AG09319 (cell line): Measurements from ENCODE around the gene LPCAT3.

Experiments
- DNase-seq: peaks from one replicate; pipeline ENCODE4 v3.0.0-alpha.2; 2010; ENCODE audit warnings: low read depth; ENCODE audit errors: extremely low read depth
- TF ChIP-seq, protein P1 (sequence below): IDR thresholded peaks from 2 replicates; pipeline ENCODE4 v1.5.1; 2011; ENCODE audit warnings: low read depth, mild to moderate bottlenecking, inconsistent platforms, low read length, moderate library complexity

LPCAT3 gene

DNA sequence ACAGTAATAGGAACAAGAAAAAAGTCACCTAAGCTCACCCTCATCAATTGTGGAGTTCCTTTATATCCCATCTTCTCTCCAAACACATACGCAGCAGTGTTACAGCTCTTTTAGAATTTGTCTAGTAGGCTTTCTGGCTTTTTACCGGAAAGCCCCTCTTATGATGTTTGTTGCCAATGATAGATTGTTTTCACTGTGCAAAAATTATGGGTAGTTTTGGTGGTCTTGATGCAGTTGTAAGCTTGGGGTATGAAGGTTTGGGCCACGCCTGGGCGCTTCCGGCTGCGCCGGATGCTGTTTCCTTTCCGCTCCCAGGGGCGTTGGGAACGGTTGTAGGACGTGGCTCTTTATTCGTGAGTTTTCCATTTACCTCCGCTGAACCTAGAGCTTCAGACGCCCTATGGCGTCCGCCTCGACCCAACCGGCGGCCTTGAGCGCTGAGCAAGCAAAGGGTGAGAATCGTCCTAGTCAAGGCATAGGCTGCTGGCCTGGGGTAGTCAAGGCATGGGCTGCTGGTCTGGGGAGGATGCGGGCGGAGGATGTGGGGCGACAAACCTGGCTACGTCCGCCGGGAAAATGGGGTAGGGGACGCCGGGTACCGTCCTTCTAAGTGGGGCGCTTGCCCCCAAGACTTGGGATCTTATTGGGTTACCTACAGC is 74.4 kb downstream of the LPCAT3 start, which contains the start of the genes C12orf57 and RNU7-1:
Gene C12orf57, plus strand, starts transcription at position 301 of the 659 bp plus-strand sequence. Its CDS starts 100 bp downstream, at position 401.
Gene RNU7-1, plus strand, starts transcription at position 95 of the 659 bp plus-strand sequence.
- TF ChIP-seq, protein P1, sequence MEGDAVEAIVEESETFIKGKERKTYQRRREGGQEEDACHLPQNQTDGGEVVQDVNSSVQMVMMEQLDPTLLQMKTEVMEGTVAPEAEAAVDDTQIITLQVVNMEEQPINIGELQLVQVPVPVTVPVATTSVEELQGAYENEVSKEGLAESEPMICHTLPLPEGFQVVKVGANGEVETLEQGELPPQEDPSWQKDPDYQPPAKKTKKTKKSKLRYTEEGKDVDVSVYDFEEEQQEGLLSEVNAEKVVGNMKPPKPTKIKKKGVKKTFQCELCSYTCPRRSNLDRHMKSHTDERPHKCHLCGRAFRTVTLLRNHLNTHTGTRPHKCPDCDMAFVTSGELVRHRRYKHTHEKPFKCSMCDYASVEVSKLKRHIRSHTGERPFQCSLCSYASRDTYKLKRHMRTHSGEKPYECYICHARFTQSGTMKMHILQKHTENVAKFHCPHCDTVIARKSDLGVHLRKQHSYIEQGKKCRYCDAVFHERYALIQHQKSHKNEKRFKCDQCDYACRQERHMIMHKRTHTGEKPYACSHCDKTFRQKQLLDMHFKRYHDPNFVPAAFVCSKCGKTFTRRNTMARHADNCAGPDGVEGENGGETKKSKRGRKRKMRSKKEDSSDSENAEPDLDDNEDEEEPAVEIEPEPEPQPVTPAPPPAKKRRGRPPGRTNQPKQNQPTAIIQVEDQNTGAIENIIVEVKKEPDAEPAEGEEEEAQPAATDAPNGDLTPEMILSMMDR = no peak
- no peak for DNase-seq

DNA sequence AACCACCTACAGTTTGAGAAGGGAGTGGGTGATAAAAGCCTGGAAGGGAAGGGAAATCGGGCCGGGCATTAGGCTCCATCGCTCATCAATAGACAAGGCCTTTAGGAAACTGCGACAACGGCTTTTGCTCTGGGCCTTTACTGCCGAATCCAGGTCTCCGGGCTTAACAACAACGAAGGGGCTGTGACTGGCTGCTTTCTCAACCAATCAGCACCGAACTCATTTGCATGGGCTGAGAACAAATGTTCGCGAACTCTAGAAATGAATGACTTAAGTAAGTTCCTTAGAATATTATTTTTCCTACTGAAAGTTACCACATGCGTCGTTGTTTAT is 74.9 kb downstream of the LPCAT3 start:
- peak; percentile 84 for DNase-seq
- TF ChIP-seq, protein P1 = no peak

DNA sequence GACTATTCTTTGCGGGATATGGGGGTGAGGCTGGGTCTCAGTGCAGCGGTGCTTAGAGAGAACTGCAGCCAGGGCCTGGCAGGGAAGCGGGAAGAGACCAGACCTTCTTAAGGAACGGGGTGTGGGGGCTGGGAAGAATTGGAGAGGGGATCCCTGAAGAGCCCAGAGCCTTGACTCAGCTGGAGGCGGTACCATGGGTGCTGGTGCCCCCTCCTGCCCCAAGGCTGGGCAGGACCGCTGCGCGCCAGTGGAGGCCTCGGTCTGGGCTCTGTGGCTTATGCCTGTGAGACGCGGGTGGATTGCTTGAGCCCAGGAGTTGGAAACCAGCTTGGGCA is 76.0 kb downstream of the LPCAT3 start:
- TF ChIP-seq, protein P1 = no peak
- no peak for DNase-seq

DNA sequence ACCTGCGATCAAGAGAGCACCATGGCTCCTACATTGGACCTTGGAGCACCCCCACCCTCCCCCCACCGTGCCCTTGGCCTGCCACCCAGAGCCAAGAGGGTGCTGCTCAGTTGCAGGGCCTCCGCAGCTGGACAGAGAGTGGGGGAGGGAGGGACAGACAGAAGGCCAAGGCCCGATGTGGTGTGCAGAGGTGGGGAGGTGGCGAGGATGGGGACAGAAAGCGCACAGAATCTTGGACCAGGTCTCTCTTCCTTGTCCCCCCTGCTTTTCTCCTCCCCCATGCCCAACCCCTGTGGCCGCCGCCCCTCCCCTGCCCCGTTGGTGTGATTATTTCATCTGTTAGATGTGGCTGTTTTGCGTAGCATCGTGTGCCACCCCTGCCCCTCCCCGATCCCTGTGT is 76.5 kb downstream of the LPCAT3 start:
- TF ChIP-seq, protein P1 = no peak
- no peak for DNase-seq

DNA sequence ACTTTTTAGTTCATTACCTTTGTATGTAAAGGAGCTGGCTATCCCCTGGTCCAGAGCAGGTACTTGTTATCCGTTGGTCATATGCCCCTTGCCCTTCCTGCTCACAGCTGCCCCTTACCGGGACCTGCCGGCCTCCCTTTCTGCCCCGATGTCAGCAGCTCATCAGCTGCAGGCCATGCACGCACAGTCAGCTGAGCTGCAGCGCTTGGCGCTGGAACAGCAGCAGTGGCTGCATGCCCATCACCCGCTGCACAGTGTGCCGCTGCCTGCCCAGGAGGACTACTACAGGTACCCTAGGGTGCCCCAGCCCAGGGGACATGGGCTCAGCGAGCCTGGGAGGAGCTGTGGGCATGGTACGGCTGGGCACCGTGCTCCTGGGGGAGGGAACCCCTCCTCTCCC is 77.0 kb downstream of the LPCAT3 start:
- DNase-seq = no peak
- TF ChIP-seq, protein P1 = no peak

DNA sequence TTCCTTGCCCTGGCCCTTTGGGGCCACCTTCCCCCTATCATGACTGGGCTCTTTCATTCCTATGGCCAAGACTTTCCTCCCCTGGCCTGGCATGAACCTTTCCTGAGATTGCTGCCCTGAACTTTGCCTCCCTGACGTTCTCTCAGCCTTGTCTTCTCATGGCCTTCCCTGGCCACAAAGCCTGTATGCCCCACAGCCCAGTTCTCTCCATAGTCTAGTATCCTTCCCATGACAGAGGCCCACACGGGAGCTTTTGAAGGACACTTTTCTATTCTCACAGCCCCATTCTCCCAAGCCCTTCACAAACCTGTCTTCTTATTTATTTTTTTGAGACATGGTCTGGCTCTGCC is 79.1 kb downstream of the LPCAT3 start:
- TF ChIP-seq, protein P1 = no peak
- no peak for DNase-seq

DNA sequence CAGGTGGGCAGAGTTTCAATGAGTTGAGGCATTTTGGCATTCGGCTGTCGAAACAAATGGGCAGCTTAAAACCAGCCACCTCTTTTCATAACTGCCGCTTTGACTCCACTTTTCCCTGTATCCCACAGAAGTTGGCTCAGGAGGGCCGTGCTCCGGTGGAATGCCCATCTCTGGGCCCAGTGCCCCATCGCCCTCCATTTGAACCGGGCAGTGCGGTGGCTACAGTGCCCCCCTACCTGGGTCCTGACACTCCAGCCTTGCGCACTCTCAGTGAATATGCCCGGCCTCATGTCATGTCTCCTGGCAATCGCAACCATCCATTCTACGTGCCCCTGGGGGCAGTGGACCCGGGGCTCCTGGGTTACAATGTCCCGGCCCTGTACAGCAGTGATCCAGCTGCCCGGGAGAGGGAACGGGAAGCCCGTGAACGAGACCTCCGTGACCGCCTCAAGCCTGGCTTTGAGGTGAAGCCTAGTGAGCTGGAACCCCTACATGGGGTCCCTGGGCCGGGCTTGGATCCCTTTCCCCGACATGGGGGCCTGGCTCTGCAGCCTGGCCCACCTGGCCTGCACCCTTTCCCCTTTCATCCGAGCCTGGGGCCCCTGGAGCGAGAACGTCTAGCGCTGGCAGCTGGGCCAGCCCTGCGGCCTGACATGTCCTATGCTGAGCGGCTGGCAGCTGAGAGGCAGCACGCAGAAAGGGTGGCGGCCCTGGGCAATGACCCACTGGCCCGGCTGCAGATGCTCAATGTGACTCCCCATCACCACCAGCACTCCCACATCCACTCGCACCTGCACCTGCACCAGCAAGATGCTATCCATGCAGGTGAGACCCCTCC is 79.7 kb downstream of the LPCAT3 start:
- no peak for DNase-seq
- TF ChIP-seq, protein P1 = no peak
